Astrocyte of the spinal cord (primary cell): ENCODE measurements around the gene AKT3.

Experiments used
- DNase-seq: peaks from one replicate; pipeline ENCODE4 v3.0.0; 2011; ENCODE audit warnings: low read depth, low spot score
- H3K4me3 ChIP-seq: 2 replicates; pipeline ENCODE4 v1.5.1; 2011; ENCODE audit warnings: low read depth, mild to moderate bottlenecking, low read length, moderate library complexity
- CTCF ChIP-seq: IDR thresholded peaks from 2 replicates; pipeline ENCODE4 v1.5.1; 2012; ENCODE audit warnings: low read depth, mild to moderate bottlenecking, low read length, inconsistent platforms
- in situ Hi-C: cut with HindIII; loops from 2 replicates; pipeline ENCODE4 v1.10.0; 2017; ENCODE audit warnings: low sequenced_read_pairs

AKT3 gene

GRCh38 chr1:243708210-243708609 is 141.8 kb downstream of the AKT3 start:
- TF ChIP-seq CTCF: peak; percentile 16
- in situ Hi-C loops: no loop called here
- DNase-seq: peak; percentile 28
- no peak overlapping the region for H3K4me3 ChIP-seq

- H3K4me3 ChIP-seq: no peak overlapping the region
- in situ Hi-C loops: no loop called here
These were observed 143.5 kb downstream of the AKT3 start for GRCh38 chr1:243706563-243706962.

GRCh38 chr1:243705585-243705984 is 144.5 kb downstream of the AKT3 start:
- no peak overlapping the region for H3K4me3 ChIP-seq
- no peak for DNase-seq
- TF ChIP-seq CTCF: no peak
- in situ Hi-C loops: no loop called here

More at GRCh38 chr1:243706563-243706962, 143.5 kb downstream of the AKT3 start:
- TF ChIP-seq CTCF: no peak
- no peak for DNase-seq

DNA sequence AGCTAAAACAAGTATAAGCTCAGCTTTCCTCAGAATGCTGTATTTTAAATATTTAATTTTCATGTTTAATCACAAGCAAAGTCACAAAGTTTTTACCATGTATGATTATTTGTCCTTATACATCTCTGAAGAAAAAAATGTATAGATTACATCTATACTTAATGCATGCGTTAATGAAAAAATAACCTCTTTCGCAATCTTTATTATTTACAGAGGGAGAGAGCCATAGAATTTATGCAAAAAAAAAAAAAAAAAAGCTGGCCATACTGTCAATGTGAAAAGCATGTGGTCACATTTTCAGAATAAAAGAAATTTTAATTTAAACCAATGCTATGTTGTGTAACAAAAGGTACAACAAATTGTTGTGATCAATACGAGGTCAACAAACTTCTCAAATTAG is 148.2 kb downstream of the AKT3 start:
- no peak for DNase-seq
- in situ Hi-C loops: no loop called here
- no peak for TF ChIP-seq CTCF
- no peak overlapping the region for H3K4me3 ChIP-seq

DNA sequence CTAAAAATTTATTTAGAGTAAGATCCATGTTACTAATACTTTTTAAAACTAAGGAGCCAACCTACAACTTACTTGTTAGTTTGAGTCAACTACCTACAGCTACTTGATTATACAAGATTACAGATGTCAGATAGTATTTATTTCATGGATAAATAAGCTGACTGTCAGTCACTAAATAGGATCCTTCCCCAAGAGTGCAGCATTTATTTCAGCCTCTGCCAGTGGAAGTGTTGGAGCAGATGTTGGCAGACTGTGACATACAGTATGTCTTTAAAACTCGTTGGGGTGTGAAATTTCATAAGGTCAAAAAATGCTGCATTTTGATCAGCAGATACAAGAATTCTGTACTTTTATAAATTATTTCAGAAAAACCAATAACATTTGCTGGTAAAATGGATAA is 156.2 kb downstream of the AKT3 start:
- TF ChIP-seq CTCF: no peak
- DNase-seq: no peak
- H3K4me3 ChIP-seq: no peak overlapping the region
- in situ Hi-C loops: no loop called here

- no peak for TF ChIP-seq CTCF
- no peak overlapping the region for H3K4me3 ChIP-seq
- no peak for DNase-seq
- in situ Hi-C loops: no loop called here
These were observed 163.9 kb downstream of the AKT3 start for GRCh38 chr1:243686159-243686558.

DNA sequence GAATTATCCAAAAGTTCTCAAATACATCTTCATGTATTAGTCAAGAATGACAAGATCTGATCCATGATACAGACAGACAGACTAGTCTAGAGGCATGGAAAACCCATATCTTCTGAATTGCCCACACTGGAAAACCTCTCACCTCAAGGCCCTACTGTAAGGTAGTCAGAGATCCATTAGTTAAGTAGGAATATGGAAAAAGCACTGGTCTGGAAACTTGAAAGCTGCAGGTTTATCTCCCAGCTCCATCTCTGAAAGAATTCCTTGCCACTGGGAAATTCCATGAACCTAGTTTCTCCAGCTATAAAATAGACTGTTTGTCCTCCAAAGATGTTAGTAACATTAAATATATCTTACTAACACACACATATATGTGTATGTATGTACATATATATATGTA is 169.2 kb downstream of the AKT3 start:
- in situ Hi-C loops: no loop called here
- no peak overlapping the region for H3K4me3 ChIP-seq
- TF ChIP-seq CTCF: no peak
- DNase-seq: no peak
